Pancreas (tissue), 10 donors: ENCODE data around the gene RGS11. TPM values are rescaled to one million over a fixed set of nuclear protein-coding genes. Genes with fewer than 3 reads are reported as not detected.
A peak's percentile ranks its signal among the peaks of the same experiment; 100 is the strongest.

Experiments
- ATAC-seq, 4 donors: fragments of 200-7000 bp; cut with Tn5 transposase; one replicate each; pipeline versions ENCODE4 v1.8.0 to v1.9.1; 2020; ENCODE audit warnings: mild to moderate bottlenecking in 4 of 4, moderate library complexity in 4 of 4
- DNase-seq, 6 donors: peaks; one replicate each; pipeline ENCODE4 v3.0.0-alpha.2; 2020
- FAIRE-seq: peaks from 2 replicates; lab custom pipeline; 2012; peaks lifted over from hg19 to GRCh38; lab: Jason Lieb, UNC
- H3K27ac ChIP-seq, 4 donors: fragments of 200-600 bp; sonication (generic); 1 replicate in 3 of 4; 2 replicates in 1 of 4; pipeline versions ENCODE4 v1.5.0 to v1.8.0; 2020
- H3K27me3 ChIP-seq, 4 donors: fragments of 200-600 bp; one replicate each; pipeline ENCODE4 v1.8.0; 2021
- H3K36me3 ChIP-seq, 3 donors: fragments of 200-600 bp; sonication (generic) in 1 of 3; one replicate each; pipeline versions ENCODE4 v1.5.0 to v1.8.0; 2020 to 2021
- H3K4me1 ChIP-seq, 3 donors: fragments of 200-600 bp; one replicate each; pipeline ENCODE4 v1.8.0; 2021
- H3K4me3 ChIP-seq, 4 donors: fragments of 200-600 bp; sonication (generic) in 2 of 4; one replicate each; pipeline versions ENCODE4 v1.5.0 to v1.8.0; 2020 to 2021
- H3K9me3 ChIP-seq, 4 donors: fragments of 200-600 bp; one replicate each; pipeline ENCODE4 v1.8.0; 2021
- CTCF ChIP-seq, 4 donors: fragments of 200-600 bp; sonication (generic) in 3 of 4; IDR thresholded peaks; one replicate each; pipeline versions ENCODE4 v1.5.0 to v1.8.0; 2021; ENCODE audit warnings: antibody characterized with exemption in 4 of 4
- WGBS, 2 donors: extraction: QIAGEN DNeasy Blood & Tissue Kit; methylation state at CpG; one replicate each; pipeline ENCODE4 v1.1.7; 2013; 5-methylcytosine and 5-hydroxymethylcytosine counted together
- intact Hi-C, 3 donors: fragments of 100-400 bp; cut with DNase I; formaldehyde crosslinking; loops; one replicate each; pipeline versions ENCODE4 v1.11.1 to v1.14.2; 2022
- polyA plus RNA-seq, 2 donors: library from polyadenylated mRNA; stranded (reverse); fragments of 200-250 nt; gene quantifications; one replicate each; pipeline ENCODE4 v1.2.3, GENCODE V29; 2013
- total RNA-seq, 6 donors: library from RNA; stranded (reverse); fragmentation: NEBNext Ultra II Directional in 4 of 6; extraction: Animal tissue kit (Norgen Biotek cat#: 25700) in 4 of 6; gene quantifications; one replicate each; pipeline versions ENCODE4 v1.2.1 to v1.2.4, GENCODE V29; 2021 to 2023
- donor health status: healthy with polysubstance abuse.
- donor health status: DM: no; HTN: no; CAD: no; lungs with moderate emphysema.
- donor health status: DM: no; HTN: no; CAD: no.
- donor health status: control.
- donor health status: control.
- donor health status: Bipolar disorder and iron deficiency.
- donor health status: DM: yes; HTN: yes; CAD: no.
- donor health status: DM: no; HTN: no; CAD: no.
- donor health status: DM: no; HTN: no; CAD: no.
- donor health status: DM: yes; HTN: yes; CAD: no.

Gene RGS11
- total and polyA plus RNA-seq, 8 donors, result 4.5 to 47.2 (median 8.1) TPM

DNA sequence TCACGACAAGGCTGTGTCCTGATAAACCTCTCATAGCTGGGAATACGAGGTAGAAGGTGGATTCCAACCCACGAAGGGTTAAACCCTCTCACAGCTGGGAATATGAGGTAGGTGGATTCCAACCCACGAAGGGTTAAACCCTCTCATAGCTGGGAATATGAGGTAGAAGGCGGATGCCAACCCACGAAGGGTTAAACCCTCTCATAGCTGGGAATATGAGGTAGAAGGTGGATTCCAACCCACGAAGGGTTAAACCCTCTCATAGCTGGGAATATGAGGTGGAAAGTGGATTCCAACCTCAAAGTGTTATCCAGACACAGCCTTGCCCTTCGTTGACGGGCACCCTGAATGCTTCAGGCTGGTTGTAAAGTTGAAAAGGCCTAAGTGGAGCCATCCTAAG is 45.8 kb upstream of the RGS11 start:
- intact Hi-C loops, result no loop called here
- no peaks in the 10 kb centered on the region for H3K9me3 ChIP-seq
- no peaks in the 10 kb centered on the region for H3K4me1 ChIP-seq
- H3K36me3 ChIP-seq, result peaks cover 0 to 5% (median 0%) of the 10 kb centered on the region in 3 donors
- FAIRE-seq (no peak), DNase-seq (no peak), ATAC-seq (no peak)
- WGBS, 2 donors, result 69 to 70% methylated on average over 9 of the region's 9 CpGs
- no peak overlapping the region for H3K27ac ChIP-seq
- no peak for TF ChIP-seq CTCF (IDR thresholded peaks at IDR 0.05)
- no peak overlapping the region for H3K4me3 ChIP-seq
- no peaks in the 10 kb centered on the region for H3K27me3 ChIP-seq

GRCh38 chr16:320206-320605 is 44.5 kb upstream of the RGS11 start:
- intact Hi-C loops, result no loop called here
- no peaks in the 10 kb centered on the region for H3K4me1 ChIP-seq
- no peaks in the 10 kb centered on the region for H3K27me3 ChIP-seq
- FAIRE-seq (no peak), DNase-seq (no peak), ATAC-seq (no peak)
- H3K36me3 ChIP-seq, result peaks cover 0 to 5% (median 0%) of the 10 kb centered on the region in 3 donors
- TF ChIP-seq CTCF (IDR thresholded peaks at IDR 0.05), result no peak
- 91% methylated on average over 5 of the region's 5 CpGs for WGBS, 2 donors
- H3K27ac ChIP-seq, result no peak overlapping the region
- H3K9me3 ChIP-seq, result no peaks in the 10 kb centered on the region
- H3K4me3 ChIP-seq, result no peak overlapping the region

DNA sequence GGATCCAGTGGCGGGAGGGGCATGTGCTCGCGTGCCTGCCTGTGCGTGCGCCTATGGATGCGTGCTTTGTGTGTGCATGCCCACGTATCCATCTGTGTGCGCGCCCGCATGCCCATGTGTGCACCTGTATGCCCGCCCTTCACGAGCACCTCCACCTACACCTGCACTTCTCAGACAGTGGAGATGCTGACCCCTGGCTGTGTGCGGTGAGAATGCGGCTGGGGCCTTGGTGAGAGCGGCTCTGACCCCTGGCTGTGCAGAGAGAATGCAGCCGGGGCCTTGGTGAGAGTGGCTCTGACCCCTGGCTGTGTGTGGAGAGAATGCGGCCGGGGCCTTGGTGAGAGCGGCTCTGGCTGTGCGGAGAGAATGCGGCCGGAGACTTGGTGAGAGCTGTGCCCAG is 42.9 kb upstream of the RGS11 start:
- DNase-seq (no peak), ATAC-seq (peak in 2 of 4 donors; percentile 9 to 46), FAIRE-seq (no peak)
- no peak for TF ChIP-seq CTCF (IDR thresholded peaks at IDR 0.05)
- H3K4me3 ChIP-seq, result no peak overlapping the region
- WGBS, 2 donors, result 93% methylated on average over 22 of the region's 22 CpGs
- H3K9me3 ChIP-seq, result no peaks in the 10 kb centered on the region
- H3K4me1 ChIP-seq, result no peaks in the 10 kb centered on the region
- H3K36me3 ChIP-seq, result peaks cover 0 to 5% (median 0%) of the 10 kb centered on the region in 3 donors
- intact Hi-C loops, result no loop called here
- no peaks in the 10 kb centered on the region for H3K27me3 ChIP-seq
- no peak overlapping the region for H3K27ac ChIP-seq

GRCh38 chr16:317583-317982 is 41.8 kb upstream of the RGS11 start:
- FAIRE-seq (no peak), DNase-seq (no peak), ATAC-seq (no peak)
- no peak overlapping the region for H3K27ac ChIP-seq
- 92 to 94% methylated on average over 5 of the region's 5 CpGs for WGBS, 2 donors
- H3K9me3 ChIP-seq, result no peaks in the 10 kb centered on the region
- no peak for TF ChIP-seq CTCF (IDR thresholded peaks at IDR 0.05)
- no peaks in the 10 kb centered on the region for H3K4me1 ChIP-seq
- no peaks in the 10 kb centered on the region for H3K27me3 ChIP-seq
- no peak overlapping the region for H3K4me3 ChIP-seq
- intact Hi-C loops, result no loop called here
- peaks cover 0 to 5% (median 0%) of the 10 kb centered on the region in 3 donors for H3K36me3 ChIP-seq

DNA sequence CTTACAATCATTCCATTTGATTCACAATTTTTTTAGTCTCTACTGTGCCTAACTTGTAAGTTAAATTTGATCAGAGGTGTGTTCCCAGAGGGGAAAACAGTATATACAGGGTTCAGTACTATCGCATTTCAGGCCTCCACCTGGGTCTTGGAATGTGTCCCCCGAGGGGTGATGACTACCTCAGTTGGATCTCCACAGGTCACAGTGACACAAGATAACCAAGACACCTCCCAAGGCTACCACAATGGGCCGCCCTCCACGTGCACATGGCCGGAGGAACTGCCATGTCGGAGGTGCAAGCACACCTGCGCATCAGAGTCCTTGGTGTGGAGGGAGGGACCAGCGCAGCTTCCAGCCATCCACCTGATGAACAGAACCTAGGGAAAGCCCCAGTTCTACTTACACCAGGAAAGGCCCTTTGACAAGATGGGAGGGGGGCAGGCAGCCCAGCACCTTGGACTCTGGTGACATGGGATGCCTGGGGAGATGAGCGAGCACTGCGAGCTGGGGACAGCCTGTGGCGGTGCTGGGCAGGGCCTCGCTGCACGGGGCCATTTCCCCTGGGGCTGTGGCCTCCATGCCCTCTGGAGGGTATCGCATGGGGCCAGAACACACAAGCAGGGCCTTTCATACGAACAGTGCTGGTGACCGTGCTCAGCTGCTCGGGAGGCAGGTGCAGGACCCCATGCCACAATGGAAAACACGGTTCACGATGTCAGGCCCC is 41.2 kb upstream of the RGS11 start:
- intact Hi-C loops, result no loop called here
- Histone ChIP-seq H3K9me3 (no peaks in the 10 kb centered on the region), H3K4me3 (no peak overlapping the region), H3K4me1 (no peaks in the 10 kb centered on the region), H3K36me3 (peaks cover 0 to 8% (median 0%) of the 10 kb centered on the region in 3 donors), H3K27me3 (no peaks in the 10 kb centered on the region), H3K27ac (no peak overlapping the region)
- DNase-seq (no peak), ATAC-seq (no peak), FAIRE-seq (no peak)
- TF ChIP-seq CTCF (IDR thresholded peaks at IDR 0.05), result no peak
- WGBS, 2 donors, result 93 to 95% methylated on average over 16 to 19 of the region's 19 CpGs
